PC-9 (cell line): ENCODE measurements around the gene SGMS2. TPM values are rescaled to one million over a fixed set of nuclear protein-coding genes. Genes with fewer than 3 reads are reported as not detected.

Experiments used
- BruUV-seq: library from RNA; stranded (reverse); fragments of 400-500 nt; replicated peaks from 2 replicates; lab custom pipeline; 2021; lab: Mats Ljungman, UMichigan
- CTCF ChIA-PET: fragments of 300-600 bp; sonication (Branson Sonifier 250); formaldehyde crosslinking; loops from one replicate; lab custom pipeline; 2022; ENCODE audit warnings: antibody characterized with exemption; lab: Charles Lee
- POLR2A ChIA-PET: fragments of 300-600 bp; sonication (Branson Sonifier 250); formaldehyde crosslinking; loops from one replicate; lab custom pipeline; 2022; ENCODE audit warnings: antibody characterized with exemption; ENCODE audit not compliant: unreplicated experiment; lab: Charles Lee
- DNase-seq, 2 experiments: peaks; one replicate each; pipeline versions ENCODE4 v3.0.0 to v3.0.0-alpha.2; 2015 to 2022; ENCODE audit warnings: mixed read lengths in 1 of 2
- H2AFZ ChIP-seq: fragments of 200-600 bp; sonication (generic); 2 replicates; pipeline ENCODE4 v1.8.1; 2017; ENCODE audit warnings: antibody characterized with exemption
- H3F3A ChIP-seq: fragments of 200-600 bp; sonication (generic); 2 replicates; pipeline ENCODE4 v1.8.1; 2017; ENCODE audit warnings: antibody characterized with exemption, mild to moderate bottlenecking, low read depth; ENCODE audit not compliant: insufficient read depth
- H3K27ac ChIP-seq: fragments of 200-600 bp; sonication (generic); 2 replicates; pipeline ENCODE4 v1.6.1; 2016; ENCODE audit warnings: mixed run types
- H3K27me3 ChIP-seq: fragments of 200-600 bp; sonication (generic); 2 replicates; pipeline ENCODE4 v1.6.1; 2016; ENCODE audit warnings: low read depth, mixed run types; ENCODE audit not compliant: insufficient read depth
- H3K36me3 ChIP-seq: fragments of 200-600 bp; sonication (generic); 2 replicates; pipeline ENCODE4 v1.6.1; 2016; ENCODE audit warnings: low read depth, mixed run types
- H3K4me1 ChIP-seq: fragments of 200-600 bp; sonication (generic); replicated peaks from 2 replicates; pipeline ENCODE4 v1.6.1; 2016; ENCODE audit warnings: mixed run types; ENCODE audit not compliant: insufficient read depth
- H3K4me2 ChIP-seq: fragments of 200-600 bp; sonication (generic); 2 replicates; pipeline ENCODE4 v1.6.1; 2017; ENCODE audit warnings: mixed run types
- H3K4me3 ChIP-seq: fragments of 200-600 bp; sonication (generic); 2 replicates; pipeline ENCODE4 v1.6.1; 2016; ENCODE audit warnings: mixed run types
- H3K79me2 ChIP-seq: fragments of 200-600 bp; sonication (generic); 2 replicates; pipeline ENCODE4 v1.6.1; 2017; ENCODE audit warnings: low read depth, mixed run types
- H3K9me2 ChIP-seq: fragments of 200-600 bp; sonication (generic); 2 replicates; pipeline ENCODE4 v1.8.1; 2017; ENCODE audit warnings: mild to moderate bottlenecking; ENCODE audit not compliant: insufficient read depth
- H3K9me3 ChIP-seq: fragments of 200-600 bp; sonication (generic); 2 replicates; pipeline ENCODE4 v1.8.1; 2016; ENCODE audit warnings: low read depth; ENCODE audit not compliant: insufficient read depth
- H4K20me1 ChIP-seq: fragments of 200-600 bp; sonication (generic); 2 replicates; pipeline ENCODE4 v1.8.1; 2017; ENCODE audit not compliant: insufficient read depth
- EZH2 ChIP-seq: fragments of 200-600 bp; sonication (generic); IDR thresholded peaks from 2 replicates; pipeline ENCODE4 v1.8.0; 2017; ENCODE audit warnings: antibody characterized with exemption, low read depth
- intact Hi-C: fragments of 100-400 bp; cut with micrococcal nuclease; formaldehyde crosslinking; loops from one replicate; pipeline ENCODE4 v1.10.0; 2022; ENCODE audit not compliant: unreplicated experiment
- total RNA-seq: library from RNA; stranded (reverse); gene quantifications from 2 replicates; pipeline ENCODE4 v1.2.3, GENCODE V29; 2021
- TF ChIP-seq, protein P1 (sequence below): fragments of 200-600 bp; sonication (generic); conservative IDR thresholded peaks from 2 replicates; pipeline ENCODE4 v1.6.1; 2017; ENCODE audit warnings: mixed run types, antibody characterized with exemption, mild to moderate bottlenecking, moderate library complexity

The SGMS2 gene
- total RNA-seq, 1 experiment from 2014 or later, result 17.0 TPM

DNA sequence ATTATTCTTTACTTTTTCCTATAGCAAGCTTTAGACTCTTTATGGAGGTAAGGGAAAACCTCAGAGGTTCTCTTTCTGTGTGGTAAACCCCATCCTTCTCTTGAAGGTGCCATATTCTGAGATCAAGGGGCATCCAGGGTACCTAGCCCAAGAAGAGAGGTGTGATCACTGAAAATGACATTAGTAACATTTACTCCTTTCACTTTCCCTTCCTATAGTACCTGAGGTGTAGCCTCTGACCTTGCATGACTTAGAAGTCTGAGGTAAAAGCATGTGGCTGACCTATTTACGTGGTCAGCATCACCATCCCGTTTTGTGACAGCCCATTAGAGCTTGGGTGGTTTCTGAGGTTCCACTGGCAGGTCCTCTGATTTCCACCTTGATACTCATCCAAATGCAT lies 25.7 kb downstream of the SGMS2 start:
- H4K20me1 ChIP-seq, result no peaks in the 10 kb centered on the region
- H3K4me3 ChIP-seq, result no peak overlapping the region
- no peaks in the 10 kb centered on the region for H3K9me2 ChIP-seq
- TF ChIP-seq, protein P1, sequence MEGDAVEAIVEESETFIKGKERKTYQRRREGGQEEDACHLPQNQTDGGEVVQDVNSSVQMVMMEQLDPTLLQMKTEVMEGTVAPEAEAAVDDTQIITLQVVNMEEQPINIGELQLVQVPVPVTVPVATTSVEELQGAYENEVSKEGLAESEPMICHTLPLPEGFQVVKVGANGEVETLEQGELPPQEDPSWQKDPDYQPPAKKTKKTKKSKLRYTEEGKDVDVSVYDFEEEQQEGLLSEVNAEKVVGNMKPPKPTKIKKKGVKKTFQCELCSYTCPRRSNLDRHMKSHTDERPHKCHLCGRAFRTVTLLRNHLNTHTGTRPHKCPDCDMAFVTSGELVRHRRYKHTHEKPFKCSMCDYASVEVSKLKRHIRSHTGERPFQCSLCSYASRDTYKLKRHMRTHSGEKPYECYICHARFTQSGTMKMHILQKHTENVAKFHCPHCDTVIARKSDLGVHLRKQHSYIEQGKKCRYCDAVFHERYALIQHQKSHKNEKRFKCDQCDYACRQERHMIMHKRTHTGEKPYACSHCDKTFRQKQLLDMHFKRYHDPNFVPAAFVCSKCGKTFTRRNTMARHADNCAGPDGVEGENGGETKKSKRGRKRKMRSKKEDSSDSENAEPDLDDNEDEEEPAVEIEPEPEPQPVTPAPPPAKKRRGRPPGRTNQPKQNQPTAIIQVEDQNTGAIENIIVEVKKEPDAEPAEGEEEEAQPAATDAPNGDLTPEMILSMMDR, result no peak
- H3K9me3 ChIP-seq, result no peaks in the 10 kb centered on the region
- H3K27me3 ChIP-seq, result no peaks in the 10 kb centered on the region
- CTCF ChIA-PET, result no interaction called here
- peaks cover 10% of the 10 kb centered on the region for H3K4me1 ChIP-seq
- H2AFZ ChIP-seq, result no peak overlapping the region
- no peaks in the 10 kb centered on the region for H3F3A ChIP-seq
- no peaks in the 10 kb centered on the region for H3K36me3 ChIP-seq
- no peak overlapping the region for H3K27ac ChIP-seq
- POLR2A ChIA-PET, result no interaction called here
- no peak overlapping the region for H3K4me2 ChIP-seq
- no TSS peak for BruUV-seq
- intact Hi-C loops, result no loop called here
- no peak for DNase-seq
- 0 out of 2 replicates have a peak, but pooled peaks cover 4% of the 10 kb centered on the region for H3K79me2 ChIP-seq

DNA sequence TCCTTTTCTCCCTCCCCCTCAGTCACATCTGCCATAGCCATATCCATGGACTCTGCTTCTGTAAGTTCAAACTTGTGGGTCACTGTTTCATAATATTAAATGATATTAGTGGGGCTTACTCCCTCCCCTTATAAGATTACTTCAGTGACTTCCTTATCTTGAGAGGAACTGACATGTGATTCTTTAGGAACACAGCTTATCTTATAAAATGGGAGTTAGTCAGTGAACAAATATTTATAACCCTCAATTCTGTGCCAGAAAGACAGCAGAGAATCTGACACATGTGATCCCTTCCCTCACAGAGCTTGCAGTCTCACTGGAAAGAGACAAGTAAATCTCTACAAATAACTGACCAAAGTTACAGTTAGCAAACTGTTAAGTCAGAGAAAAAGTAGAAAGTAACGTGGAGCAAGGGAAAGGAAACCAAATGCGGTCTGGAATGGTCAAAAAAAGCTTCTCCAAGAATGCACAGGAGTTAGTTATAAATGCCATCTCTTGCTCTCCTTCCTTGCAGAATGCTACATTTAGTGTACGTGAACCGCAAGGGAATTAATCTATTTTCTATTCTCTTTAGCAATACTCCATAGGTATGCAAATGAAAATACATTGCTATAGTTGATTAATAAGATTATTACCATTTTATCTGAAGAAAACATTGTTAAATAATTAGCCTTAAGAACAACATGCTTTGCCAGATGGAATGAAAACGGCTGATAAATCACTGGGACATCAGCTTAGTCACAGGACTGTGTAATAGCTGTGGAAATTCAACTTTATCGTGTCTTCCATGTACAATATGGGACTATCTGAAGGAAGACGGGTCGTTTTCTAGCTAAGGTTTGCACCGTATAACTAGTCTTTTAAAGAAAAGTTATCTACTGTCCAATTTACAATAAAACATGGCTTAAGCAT lies 29.0 kb downstream of the SGMS2 start:
- DNase-seq, result peak in 1 of 2 experiments; percentile 47
- no peak overlapping the region for H2AFZ ChIP-seq
- H3K9me3 ChIP-seq, result no peaks in the 10 kb centered on the region
- H3K4me3 ChIP-seq, result no peak overlapping the region
- H4K20me1 ChIP-seq, result no peaks in the 10 kb centered on the region
- intact Hi-C loops, result no loop called here
- H3K27ac ChIP-seq, result no peak overlapping the region
- BruUV-seq, result no TSS peak
- no peak overlapping the region for H3K4me2 ChIP-seq
- H3K9me2 ChIP-seq, result no peaks in the 10 kb centered on the region
- no peaks in the 10 kb centered on the region for H3K36me3 ChIP-seq
- no peaks in the 10 kb centered on the region for H3F3A ChIP-seq
- no peaks in the 10 kb centered on the region for H3K79me2 ChIP-seq
- no peak for TF ChIP-seq EZH2
- TF ChIP-seq, protein P1, result no peak
- ChIA-PET CTCF (no interaction called here), POLR2A (no interaction called here)
- H3K27me3 ChIP-seq, result no peaks in the 10 kb centered on the region
- H3K4me1 ChIP-seq, result peaks cover 10% of the 10 kb centered on the region

- Histone ChIP-seq H3K27me3 (no peaks in the 10 kb centered on the region), H4K20me1 (no peaks in the 10 kb centered on the region), H3K36me3 (no peaks in the 10 kb centered on the region), H3K9me3 (no peaks in the 10 kb centered on the region), H3K9me2 (no peaks in the 10 kb centered on the region), H3F3A (no peaks in the 10 kb centered on the region), H3K27ac (no peak overlapping the region), H3K4me1 (peaks cover 10% of the 10 kb centered on the region), H3K79me2 (no peaks in the 10 kb centered on the region), H3K4me2 (no peak overlapping the region), H2AFZ (no peak overlapping the region), H3K4me3 (no peak overlapping the region)
- no TSS peak for BruUV-seq
- TF ChIP-seq EZH2, result no peak
- TF ChIP-seq, protein P1, result no peak
- ChIA-PET CTCF (no interaction called here), POLR2A (no interaction called here)
- intact Hi-C loops, result no loop called here
- no peak for DNase-seq
Measured at GRCh38 chr4:107854356-107855022, 29.8 kb downstream of the SGMS2 start.
